K562 (cell line): ENCODE results near the gene NDUFB7. TPM values are rescaled to one million over a fixed set of nuclear protein-coding genes. Genes with fewer than 3 reads are reported as not detected.

Experiments
- ARHGAP35 ChIP-seq: fragments of 450-650 bp; IDR thresholded peaks from 2 replicates; pipeline ENCODE4 v1.6.1; 2018; ENCODE audit not compliant: partially characterized antibody
- CBX8 ChIP-seq: fragments of 200-600 bp; sonication (generic); IDR thresholded peaks from 2 replicates; pipeline ENCODE4 v1.6.1; 2012; ENCODE audit warnings: borderline replicate concordance, mixed run types, low read depth, mild to moderate bottlenecking, moderate library complexity, mixed read lengths, low read length, control low read depth, inconsistent platforms; ENCODE audit not compliant: poor library complexity, severe bottlenecking; ENCODE audit errors: extremely low read depth
- COPS2 ChIP-seq: fragments of 450-650 bp; conservative IDR thresholded peaks from 2 replicates; pipeline ENCODE4 v1.6.1; 2016; ENCODE audit warnings: mild to moderate bottlenecking, moderate library complexity
- EP300 ChIP-seq: IDR thresholded peaks from 2 replicates; pipeline ENCODE4 v1.6.1; 2012; ENCODE audit warnings: low read length, improper control_type of control experiment
- FOXA3 ChIP-seq, 2 experiments: fragments of 450-650 bp in 1 of 2; sonication (generic) in 1 of 2; formaldehyde crosslinking; IDR thresholded peaks in 1 of 2; conservative IDR thresholded peaks in 1 of 2; 2 replicates each; pipeline versions ENCODE4 v1.4.0 to v1.8.0; 2020 to 2022; ENCODE audit warnings: mild to moderate bottlenecking in 2 of 2, missing genetic modification reagents in 1 of 2
- GTF2A2 ChIP-seq: IDR thresholded peaks from 2 replicates; pipeline ENCODE4 v1.6.1; 2016; ENCODE audit warnings: mild to moderate bottlenecking, missing genetic modification characterization, missing compliant biosample characterization
- GTF2F1 ChIP-seq: IDR thresholded peaks from 2 replicates; pipeline ENCODE4 v1.6.1; 2011; ENCODE audit warnings: low read depth, low read length, improper control_type of control experiment
- HMBOX1 ChIP-seq: sonication (generic); IDR thresholded peaks from 2 replicates; pipeline ENCODE4 v1.6.1; 2016
- ID3 ChIP-seq, 2 experiments: fragments of 250-450 bp in 1 of 2; fragments of 450-650 bp in 1 of 2; sonication (Bioruptor Pico) in 1 of 2; IDR thresholded peaks; 2 replicates each; pipeline versions ENCODE4 v1.6.1 to v1.8.0; 2016 to 2021; ENCODE audit warnings: mild to moderate bottlenecking in 2 of 2, moderate library complexity in 2 of 2, missing compliant biosample characterization in 1 of 2, missing genetic modification characterization in 1 of 2
- NFRKB ChIP-seq: fragments of 450-650 bp; IDR thresholded peaks from 2 replicates; pipeline ENCODE4 v1.6.1; 2016; ENCODE audit warnings: low read depth
- NFYB ChIP-seq: IDR thresholded peaks from 2 replicates; pipeline ENCODE4 v1.6.1; 2011; ENCODE audit warnings: mild to moderate bottlenecking, moderate library complexity; ENCODE audit not compliant: insufficient read length; ENCODE audit errors: extremely low read depth
- ZEB2 ChIP-seq: fragments of 450-650 bp; IDR thresholded peaks from 2 replicates; pipeline ENCODE4 v1.6.1; 2016
- ZMIZ1 ChIP-seq, 2 experiments: fragments of 150-350 bp in 1 of 2; IDR thresholded peaks; 2 replicates each; pipeline ENCODE4 v1.6.1; 2012 to 2016; ENCODE audit warnings: low read depth in 2 of 2, low read length in 2 of 2, mild to moderate bottlenecking in 1 of 2, moderate library complexity in 1 of 2
- ZNF121 ChIP-seq: sonication (generic); formaldehyde crosslinking; conservative IDR thresholded peaks from 2 replicates; pipeline ENCODE4 v1.8.0; 2022; ENCODE audit warnings: missing genetic modification reagents
- ZNF354B ChIP-seq: fragments of 250-450 bp; sonication (Bioruptor Pico); IDR thresholded peaks from 2 replicates; pipeline ENCODE4 v1.4.0; 2020
- ZSCAN29 ChIP-seq: fragments of 450-650 bp; IDR thresholded peaks from 2 replicates; pipeline ENCODE4 v1.6.1; 2017
- ZZZ3 ChIP-seq: fragments of 450-650 bp; IDR thresholded peaks from 2 replicates; pipeline ENCODE4 v1.6.1; 2016; ENCODE audit warnings: antibody characterized with exemption, mild to moderate bottlenecking, moderate library complexity
- polyA plus RNA-seq, 8 experiments: library from polyadenylated mRNA; depleted of rRNA in 4 of 8; stranded (reverse) in 5 of 8; unstranded in 3 of 8; fragments of >200 nt; fragmentation: Nextera tagmentation in 2 of 8; fragmentation: Illumina TruSeq in 1 of 8; extraction: Ambion mirVana in 2 of 8; extraction: Trizol in 1 of 8; gene quantifications; 2 replicates each; pipeline versions ENCODE4 v1.2.1 to v1.2.3, GENCODE V29; 2011 to 2014; ENCODE audit warnings: inconsistent platforms in 1 of 8, missing spikeins in 1 of 8
- total RNA-seq, 7 experiments: library from RNA; depleted of rRNA in 6 of 7; stranded (reverse); fragments of >200 nt in 6 of 7; fragmentation: Illumina TruSeq in 2 of 7; extraction: Trizol in 2 of 7; gene quantifications; 2 replicates each; pipeline versions ENCODE4 v1.2.1 to v1.2.3, GENCODE V29; 2011 to 2021; ENCODE audit warnings: low replicate concordance in 1 of 7
- TF ChIP-seq, protein P1 (sequence below): fragments of 250-450 bp; sonication (Bioruptor Pico); IDR thresholded peaks from 2 replicates; pipeline ENCODE4 v1.9.0; 2021; ENCODE audit warnings: mild to moderate bottlenecking
- TF ChIP-seq, protein P2 (sequence below): fragments of 450-650 bp; formaldehyde crosslinking; IDR thresholded peaks from 2 replicates; pipeline ENCODE4 v1.4.0; 2020; ENCODE audit warnings: mild to moderate bottlenecking, moderate library complexity
- TF ChIP-seq, protein P3 (sequence below): fragments of 200-800 bp; sonication (Bioruptor generic); IDR thresholded peaks from 2 replicates; pipeline ENCODE4 v1.6.1; 2017; ENCODE audit warnings: missing genetic modification characterization, missing compliant biosample characterization

NDUFB7 gene
- total and polyA plus RNA-seq, 9 of the 15 experiments (the other 6 are each of a cell fraction or from before 2014, with no cell fraction given) = 14.9 to 842 (median 137) TPM

GRCh38 chr19:14517840-14518505 is 53.9 kb downstream of the NDUFB7 start, which contains the start of gene DNAJB1 (continued):
- no peak for TF ChIP-seq ZEB2
- no peak for TF ChIP-seq CBX8
- TF ChIP-seq, protein P1, sequence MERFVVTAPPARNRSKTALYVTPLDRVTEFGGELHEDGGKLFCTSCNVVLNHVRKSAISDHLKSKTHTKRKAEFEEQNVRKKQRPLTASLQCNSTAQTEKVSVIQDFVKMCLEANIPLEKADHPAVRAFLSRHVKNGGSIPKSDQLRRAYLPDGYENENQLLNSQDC (CRISPR knock-in tag) = peak; percentile 80; the same call in 1 of the 2 replicates
- no peak for TF ChIP-seq HMBOX1
- no peak for TF ChIP-seq ZNF121 (CRISPR knock-in tag)
- no peak for TF ChIP-seq EP300
- TF ChIP-seq, protein P2, sequence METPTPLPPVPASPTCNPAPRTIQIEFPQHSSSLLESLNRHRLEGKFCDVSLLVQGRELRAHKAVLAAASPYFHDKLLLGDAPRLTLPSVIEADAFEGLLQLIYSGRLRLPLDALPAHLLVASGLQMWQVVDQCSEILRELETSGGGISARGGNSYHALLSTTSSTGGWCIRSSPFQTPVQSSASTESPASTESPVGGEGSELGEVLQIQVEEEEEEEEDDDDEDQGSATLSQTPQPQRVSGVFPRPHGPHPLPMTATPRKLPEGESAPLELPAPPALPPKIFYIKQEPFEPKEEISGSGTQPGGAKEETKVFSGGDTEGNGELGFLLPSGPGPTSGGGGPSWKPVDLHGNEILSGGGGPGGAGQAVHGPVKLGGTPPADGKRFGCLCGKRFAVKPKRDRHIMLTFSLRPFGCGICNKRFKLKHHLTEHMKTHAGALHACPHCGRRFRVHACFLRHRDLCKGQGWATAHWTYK = peak; percentile 81; the same call in 1 of the 2 replicates
- TF ChIP-seq GTF2F1 = peak; percentile 90
- TF ChIP-seq, protein P3, sequence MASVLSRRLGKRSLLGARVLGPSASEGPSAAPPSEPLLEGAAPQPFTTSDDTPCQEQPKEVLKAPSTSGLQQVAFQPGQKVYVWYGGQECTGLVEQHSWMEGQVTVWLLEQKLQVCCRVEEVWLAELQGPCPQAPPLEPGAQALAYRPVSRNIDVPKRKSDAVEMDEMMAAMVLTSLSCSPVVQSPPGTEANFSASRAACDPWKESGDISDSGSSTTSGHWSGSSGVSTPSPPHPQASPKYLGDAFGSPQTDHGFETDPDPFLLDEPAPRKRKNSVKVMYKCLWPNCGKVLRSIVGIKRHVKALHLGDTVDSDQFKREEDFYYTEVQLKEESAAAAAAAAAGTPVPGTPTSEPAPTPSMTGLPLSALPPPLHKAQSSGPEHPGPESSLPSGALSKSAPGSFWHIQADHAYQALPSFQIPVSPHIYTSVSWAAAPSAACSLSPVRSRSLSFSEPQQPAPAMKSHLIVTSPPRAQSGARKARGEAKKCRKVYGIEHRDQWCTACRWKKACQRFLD = peak; percentile 43; the same call in 1 of the 2 replicates
- peak in 1 of 2 experiments; percentile 79; a peak in 2 of 4 replicates for TF ChIP-seq ZMIZ1 (IDR thresholded peaks at IDR 0.05; ENCODE audit: low read depth in 2 of 2, low read length in 2 of 2)
- TF ChIP-seq GTF2A2 (tag) = peak; percentile 83
- no peak for TF ChIP-seq FOXA3 (CRISPR knock-in tag; conservative IDR thresholded peaks at IDR 0.05 in 1 of 2, IDR thresholded peaks at IDR 0.05 in 1 of 2)
- no peak for TF ChIP-seq ZSCAN29
- TF ChIP-seq NFRKB = no peak
- no peak for TF ChIP-seq ARHGAP35
- TF ChIP-seq NFYB = peak; percentile 35
- no peak for TF ChIP-seq ID3 (CRISPR knock-in tag; IDR thresholded peaks at IDR 0.05)
- peak; percentile 82 for TF ChIP-seq ID3 (tag; IDR thresholded peaks at IDR 0.05)
- TF ChIP-seq ZNF354B = no peak
- TF ChIP-seq ZZZ3 = no peak
- no peak for TF ChIP-seq COPS2
